GM21526 (cell line): Measurements from ENCODE around the gene ACKR1.

Source experiments
- ATAC-seq: cut with Tn5 transposase; IDR thresholded peaks from one replicate; pipeline ENCODE4 v1.9.1; 2021; ENCODE audit warnings: moderate library complexity; ENCODE audit not compliant: unreplicated experiment, low FRiP score

ACKR1 gene

GRCh38 chr1:159204161-159205141 is at the start of gene ACKR1:
TSS of gene ACKR1 (plus strand) at chr1:159204875. CDS start at chr1:159204960, 85 bp downstream.
- ATAC-seq: no peak

- ATAC-seq: peak; percentile 94
These were observed 43.5 kb upstream of the ACKR1 start for GRCh38 chr1:159161001-159161718.

- no peak for ATAC-seq
These were observed 43.0 kb upstream of the ACKR1 start for GRCh38 chr1:159161719-159162026.

- ATAC-seq: no peak
These were observed 42.0 kb upstream of the ACKR1 start for GRCh38 chr1:159162516-159163265.

GRCh38 chr1:159163614-159164228 is 41.0 kb upstream of the ACKR1 start:
- ATAC-seq: no peak

GRCh38 chr1:159168043-159168442 is 36.6 kb upstream of the ACKR1 start:
- ATAC-seq: no peak

GRCh38 chr1:159170639-159171038 is 34.0 kb upstream of the ACKR1 start:
- no peak for ATAC-seq

- no peak for ATAC-seq
These were observed 33.4 kb upstream of the ACKR1 start, which contains the start of gene CADM3 for GRCh38 chr1:159171254-159171687. TSS of gene CADM3 (plus strand) at chr1:159171615. CDS start at chr1:159171766, 151 bp downstream.

GRCh38 chr1:159171688-159172501 is 32.8 kb upstream of the ACKR1 start:
- no peak for ATAC-seq

GRCh38 chr1:159172614-159173291 is 31.9 kb upstream of the ACKR1 start:
- no peak for ATAC-seq

GRCh38 chr1:159173320-159173719 is 31.4 kb upstream of the ACKR1 start:
- no peak for ATAC-seq

- ATAC-seq: no peak
These were observed 29.1 kb upstream of the ACKR1 start for GRCh38 chr1:159175571-159175970.

GRCh38 chr1:159177272-159177907 is 27.3 kb upstream of the ACKR1 start:
- ATAC-seq: no peak

- ATAC-seq: no peak
These were observed 24.8 kb upstream of the ACKR1 start for GRCh38 chr1:159179906-159180305.

- ATAC-seq: no peak
These were observed 24.2 kb upstream of the ACKR1 start for GRCh38 chr1:159180516-159180915.

GRCh38 chr1:159181328-159182024 is 23.2 kb upstream of the ACKR1 start:
- ATAC-seq: no peak

GRCh38 chr1:159184201-159184600 is 20.5 kb upstream of the ACKR1 start:
- ATAC-seq: no peak

- no peak for ATAC-seq
These were observed 19.6 kb upstream of the ACKR1 start for GRCh38 chr1:159185121-159185520.
